Activated naive CD4-positive, alpha-beta T cell treated with anti-CD3 and anti-CD28 coated beads, Interleukin-2, amount 10 ng/mL, durations not matched to agents 7 days and 5 days (primary cell): Measurements from ENCODE around the gene PLPP3.

Experiments used
- CTCF ChIA-PET: fragments of 350-600 bp; sonication (Branson Sonifier 250); formaldehyde crosslinking; loops from one replicate; lab custom pipeline; 2021; ENCODE audit warnings: antibody characterized with exemption; lab: Charles Lee
- DNase-seq: peaks from one replicate; pipeline ENCODE4 v3.0.0-alpha.2; 2020
- H3K27ac Mint-ChIP-seq: one replicate; pipeline ENCODE4 v1.8.0; 2021; ENCODE audit warnings: mild to moderate bottlenecking, moderate library complexity, mixed read lengths
- H3K27me3 Mint-ChIP-seq: one replicate; pipeline ENCODE4 v1.8.0; 2021; ENCODE audit warnings: mild to moderate bottlenecking, mixed read lengths
- H3K36me3 Mint-ChIP-seq: one replicate; pipeline ENCODE4 v1.8.0; 2021; ENCODE audit warnings: mixed read lengths
- H3K4me1 Mint-ChIP-seq: one replicate; pipeline ENCODE4 v1.8.0; 2021; ENCODE audit warnings: mixed read lengths
- H3K4me3 Mint-ChIP-seq: one replicate; pipeline ENCODE4 v1.8.0; 2021; ENCODE audit warnings: mild to moderate bottlenecking, moderate library complexity, mixed read lengths
- H3K9me3 Mint-ChIP-seq: one replicate; pipeline ENCODE4 v1.8.0; 2021; ENCODE audit warnings: mixed read lengths

The PLPP3 gene

GRCh38 chr1:56451491-56451890 lies 127.9 kb downstream of the PLPP3 start:
- H3K36me3 Mint-ChIP-seq = no peaks in the 10 kb centered on the region
- H3K27ac Mint-ChIP-seq = no peak overlapping the region
- H3K27me3 Mint-ChIP-seq = no peaks in the 10 kb centered on the region
- no peak overlapping the region for H3K4me3 Mint-ChIP-seq
- H3K4me1 Mint-ChIP-seq = no peaks in the 10 kb centered on the region
- CTCF ChIA-PET = no interaction called here
- H3K9me3 Mint-ChIP-seq = no peaks in the 10 kb centered on the region
- DNase-seq = no peak

- H3K4me1 Mint-ChIP-seq = no peaks in the 10 kb centered on the region
- CTCF ChIA-PET = no interaction called here
- no peak overlapping the region for H3K27ac Mint-ChIP-seq
- no peaks in the 10 kb centered on the region for H3K9me3 Mint-ChIP-seq
- no peak overlapping the region for H3K4me3 Mint-ChIP-seq
- no peaks in the 10 kb centered on the region for H3K36me3 Mint-ChIP-seq
- DNase-seq = no peak
- H3K27me3 Mint-ChIP-seq = no peaks in the 10 kb centered on the region
These were observed 129.2 kb downstream of the PLPP3 start for GRCh38 chr1:56450004-56450666.

- no peak overlapping the region for H3K27ac Mint-ChIP-seq
- no peaks in the 10 kb centered on the region for H3K36me3 Mint-ChIP-seq
- CTCF ChIA-PET = no interaction called here
- DNase-seq = no peak
- no peak overlapping the region for H3K4me3 Mint-ChIP-seq
- H3K4me1 Mint-ChIP-seq = no peaks in the 10 kb centered on the region
- H3K27me3 Mint-ChIP-seq = no peaks in the 10 kb centered on the region
- no peaks in the 10 kb centered on the region for H3K9me3 Mint-ChIP-seq
These were observed 130.6 kb downstream of the PLPP3 start for GRCh38 chr1:56448529-56449300.

- Mint-ChIP-seq H3K9me3 (no peaks in the 10 kb centered on the region), H3K4me3 (no peak overlapping the region), H3K27ac (no peak overlapping the region), H3K4me1 (no peaks in the 10 kb centered on the region), H3K36me3 (no peaks in the 10 kb centered on the region), H3K27me3 (no peaks in the 10 kb centered on the region)
- CTCF ChIA-PET = no interaction called here
- no peak for DNase-seq
These were observed 131.5 kb downstream of the PLPP3 start for GRCh38 chr1:56447823-56448222.

- CTCF ChIA-PET = no interaction called here
- no peaks in the 10 kb centered on the region for H3K27me3 Mint-ChIP-seq
- no peak for DNase-seq
These were observed 132.7 kb downstream of the PLPP3 start for GRCh38 chr1:56446531-56447098.

GRCh38 chr1:56444960-56445646 lies 134.3 kb downstream of the PLPP3 start:
- H3K4me3 Mint-ChIP-seq = no peak overlapping the region
- DNase-seq = no peak
- no peaks in the 10 kb centered on the region for H3K27me3 Mint-ChIP-seq
- CTCF ChIA-PET = no interaction called here
- no peaks in the 10 kb centered on the region for H3K36me3 Mint-ChIP-seq
- no peak overlapping the region for H3K27ac Mint-ChIP-seq
- H3K4me1 Mint-ChIP-seq = no peaks in the 10 kb centered on the region
- no peaks in the 10 kb centered on the region for H3K9me3 Mint-ChIP-seq

More at GRCh38 chr1:56446531-56447098, 132.7 kb downstream of the PLPP3 start:
- Mint-ChIP-seq H3K4me3 (no peak overlapping the region), H3K27ac (no peak overlapping the region), H3K9me3 (no peaks in the 10 kb centered on the region), H3K4me1 (no peaks in the 10 kb centered on the region), H3K36me3 (no peaks in the 10 kb centered on the region)
